GM04504 (cell line): Measurements from ENCODE around the gene MOB3B.

Experiments
- DNase-seq: peaks from one replicate; pipeline ENCODE4 v3.0.0-alpha.2; 2012; ENCODE audit warnings: low read depth

Gene MOB3B

GRCh38 chr9:27445057-27445595 lies 84.5 kb downstream of the MOB3B start:
- no peak for DNase-seq

GRCh38 chr9:27442464-27442863 lies 87.2 kb downstream of the MOB3B start:
- DNase-seq = no peak

- no peak for DNase-seq
Measured at GRCh38 chr9:27441741-27442070, 87.9 kb downstream of the MOB3B start.

- DNase-seq = no peak
Measured at GRCh38 chr9:27440888-27441740, 88.5 kb downstream of the MOB3B start.

GRCh38 chr9:27438522-27438921 lies 91.1 kb downstream of the MOB3B start:
- DNase-seq = no peak

GRCh38 chr9:27437652-27438373 lies 91.8 kb downstream of the MOB3B start:
- no peak for DNase-seq

GRCh38 chr9:27436234-27436633 lies 93.4 kb downstream of the MOB3B start:
- no peak for DNase-seq

- no peak for DNase-seq
Measured at GRCh38 chr9:27433631-27434325, 95.8 kb downstream of the MOB3B start.

GRCh38 chr9:27432308-27432707 lies 97.3 kb downstream of the MOB3B start:
- no peak for DNase-seq

- DNase-seq = no peak
Measured at GRCh38 chr9:27431543-27432147, 98.0 kb downstream of the MOB3B start.

- DNase-seq = no peak
Measured at GRCh38 chr9:27430750-27431535, 98.7 kb downstream of the MOB3B start.

GRCh38 chr9:27429917-27430316 lies 99.7 kb downstream of the MOB3B start:
- no peak for DNase-seq

GRCh38 chr9:27429436-27429835 lies 100.2 kb downstream of the MOB3B start:
- DNase-seq = no peak

GRCh38 chr9:27428551-27428950 lies 101.1 kb downstream of the MOB3B start:
- no peak for DNase-seq

- DNase-seq = peak; percentile 24
Measured at GRCh38 chr9:27427272-27427643, 102.4 kb downstream of the MOB3B start.

GRCh38 chr9:27426511-27427271 lies 102.9 kb downstream of the MOB3B start:
- DNase-seq = no peak

GRCh38 chr9:27425827-27426510 lies 103.6 kb downstream of the MOB3B start:
- no peak for DNase-seq

- DNase-seq = no peak
Measured at GRCh38 chr9:27423915-27424710, 105.5 kb downstream of the MOB3B start.

- DNase-seq = no peak
Measured at GRCh38 chr9:27422279-27422834, 107.3 kb downstream of the MOB3B start.
